HCT116 (cell line): ENCODE data around the gene TGM1. TPM values are rescaled to one million over a fixed set of nuclear protein-coding genes. Genes with fewer than 3 reads are reported as not detected.

Experiments
- ATAC-seq: fragments of 200-7000 bp; cut with Tn5 transposase; 2 replicates; pipeline ENCODE4 v1.9.1; 2020; ENCODE audit warnings: mild to moderate bottlenecking, moderate library complexity
- BruUV-seq: library from RNA; stranded (reverse); fragments of 400-500 nt; replicated peaks from 2 replicates; lab custom pipeline; 2021; lab: Mats Ljungman, UMichigan
- CTCF ChIA-PET: fragments of 300-600 bp; sonication (Branson Sonifier 250); formaldehyde crosslinking; loops from one replicate; lab custom pipeline; 2021; ENCODE audit warnings: antibody characterized with exemption; lab: Charles Lee
- POLR2A ChIA-PET: fragments of 300-600, 350-600 bp; sonication (Branson Sonifier 250); formaldehyde crosslinking; loops from one replicate; lab custom pipeline; 2021; ENCODE audit warnings: antibody characterized with exemption; lab: Charles Lee
- RAD21 ChIA-PET, 2 experiments: fragments of 300-600 bp; sonication (Branson Sonifier 250); formaldehyde crosslinking; loops; one replicate each; lab custom pipeline; 2023; ENCODE audit warnings: low total read pairs in 2 of 2; ENCODE audit not compliant: uncharacterized antibody in 2 of 2, unreplicated experiment in 2 of 2, low non-redundant PET in 1 of 2; lab: Charles Lee
- DNase-seq: peaks from one replicate; pipeline ENCODE4 v3.0.0-alpha.2; 2010; ENCODE audit warnings: low read depth, low spot score
- H2AFZ ChIP-seq: fragments of 200-600 bp; shearing (Covaris generic), sonication (generic); 2 replicates; pipeline ENCODE4 v1.6.1; 2017; ENCODE audit warnings: low read depth, mixed run types, mixed read lengths, antibody characterized with exemption, low read length; ENCODE audit not compliant: poor library complexity, severe bottlenecking
- H3K27ac ChIP-seq: 2 replicates; pipeline ENCODE4 v1.5.1; 2012; ENCODE audit warnings: low read depth, low read length
- H3K27me3 ChIP-seq: fragments of 200-600 bp; sonication (generic); 2 replicates; pipeline ENCODE4 v1.6.1; 2016; ENCODE audit warnings: mixed run types, low read length, mixed read lengths; ENCODE audit not compliant: insufficient read depth
- H3K36me3 ChIP-seq, 2 experiments: fragments of 200-500 bp in 1 of 2; fragments of 200-600 bp in 1 of 2; sonication (Bioruptor generic) in 1 of 2; sonication (generic) in 1 of 2; 2 replicates each; pipeline versions ENCODE4 v1.5.1 to v1.6.1; 2014 to 2016; ENCODE audit warnings: low read length in 2 of 2, inconsistent platforms in 1 of 2, mixed read lengths in 1 of 2, mixed run types in 1 of 2; ENCODE audit not compliant: insufficient read depth in 2 of 2, control insufficient read depth in 1 of 2
- H3K4me1 ChIP-seq, 2 experiments: fragments of 200-600 bp in 1 of 2; sonication (generic) in 1 of 2; 2 replicates each; pipeline versions ENCODE4 v1.5.1 to v1.6.1; 2012 to 2017; ENCODE audit warnings: low read length in 2 of 2, inconsistent platforms in 1 of 2, mild to moderate bottlenecking in 1 of 2, mixed read lengths in 1 of 2, mixed run types in 1 of 2, moderate library complexity in 1 of 2; ENCODE audit not compliant: insufficient read depth in 2 of 2, control insufficient read depth in 1 of 2
- H3K4me2 ChIP-seq: fragments of 200-600 bp; sonication (generic); 2 replicates; pipeline ENCODE4 v1.6.1; 2017; ENCODE audit warnings: mixed run types, low read length, mixed read lengths
- H3K4me3 ChIP-seq, 2 experiments: fragments of 200-600 bp in 1 of 2; sonication (generic) in 1 of 2; replicated peaks in 1 of 2; 2 replicates each; pipeline ENCODE4 v1.5.1; 2011 to 2016; ENCODE audit warnings: low read length in 2 of 2, control low read depth in 1 of 2, low read depth in 1 of 2, mild to moderate bottlenecking in 1 of 2, mixed read lengths in 1 of 2, mixed run types in 1 of 2
- H3K79me2 ChIP-seq: fragments of 200-600 bp; sonication (generic); 2 replicates; pipeline ENCODE4 v1.6.1; 2017; ENCODE audit warnings: mild to moderate bottlenecking, mixed run types, low read length, moderate library complexity, mixed read lengths; ENCODE audit not compliant: insufficient read depth
- H3K9ac ChIP-seq: fragments of 200-600 bp; sonication (generic); 2 replicates; pipeline ENCODE4 v1.6.1; 2016; ENCODE audit warnings: low read length, mixed read lengths
- H3K9me2 ChIP-seq: fragments of 200-600 bp; sonication (generic), shearing (Covaris generic); 2 replicates; pipeline ENCODE4 v1.6.1; 2017; ENCODE audit warnings: mixed run types, mild to moderate bottlenecking, moderate library complexity; ENCODE audit not compliant: insufficient read depth
- H3K9me3 ChIP-seq, 2 experiments: fragments of 200-500 bp in 1 of 2; fragments of 200-600 bp in 1 of 2; sonication (Bioruptor generic) in 1 of 2; sonication (generic) in 1 of 2; 2 replicates each; pipeline ENCODE4 v1.6.1; 2014 to 2017; ENCODE audit warnings: low read length in 2 of 2, mixed read lengths in 2 of 2, inconsistent platforms in 1 of 2, low read depth in 1 of 2, mild to moderate bottlenecking in 1 of 2, mixed run types in 1 of 2, moderate library complexity in 1 of 2; ENCODE audit not compliant: control insufficient read depth in 1 of 2, insufficient read depth in 1 of 2
- H4K20me1 ChIP-seq: fragments of 200-600 bp; sonication (generic), shearing (Covaris generic); 2 replicates; pipeline ENCODE4 v1.6.1; 2017; ENCODE audit warnings: mixed run types, mild to moderate bottlenecking, moderate library complexity; ENCODE audit not compliant: insufficient read depth
- CEBPB ChIP-seq: IDR thresholded peaks from 2 replicates; pipeline ENCODE4 v1.6.1; 2012; ENCODE audit warnings: low read depth
- YY1 ChIP-seq: IDR thresholded peaks from 2 replicates; pipeline ENCODE4 v1.6.1; 2011; ENCODE audit warnings: low read length, low read depth, moderate library complexity, mild to moderate bottlenecking; ENCODE audit not compliant: insufficient replicate concordance; ENCODE audit errors: extremely low read depth
- intact Hi-C: fragments of 100-400 bp; cut with micrococcal nuclease; formaldehyde crosslinking; loops from 2 replicates; pipeline ENCODE4 v1.10.0; 2022
- total RNA-seq: library from RNA; stranded (reverse); gene quantifications from one replicate; pipeline ENCODE4 v1.2.1, GENCODE V29; 2021; ENCODE audit not compliant: unreplicated experiment

Gene TGM1
- total RNA-seq, 1 experiment from 2014 or later = 5.6 TPM

- Histone ChIP-seq H3K27ac (no peak overlapping the region), H3K4me2 (no peak overlapping the region), H3K79me2 (no peaks in the 10 kb centered on the region), H3K9ac (no peak overlapping the region), H3K36me3 (no peaks in the 10 kb centered on the region), H3K4me3 (no peak overlapping the region), H4K20me1 (no peaks in the 10 kb centered on the region), H3K9me3 (no peaks in the 10 kb centered on the region), H3K4me1 (no peaks in the 10 kb centered on the region), H3K27me3 (no peaks in the 10 kb centered on the region), H2AFZ (no peak overlapping the region), H3K9me2 (no peaks in the 10 kb centered on the region)
- DNase-seq (no peak), ATAC-seq (no peak)
- ChIA-PET CTCF (interaction anchor here (1.4 kb wide), 1 partner anchor 16 kb away, joined by 3 read pairs; no protein-coding TSS in a partner anchor), POLR2A (no interaction called here), RAD21 (no interaction called here)
- intact Hi-C loops = no loop called here
- no peak for TF ChIP-seq YY1
- no TSS peak for BruUV-seq
Measured at GRCh38 chr14:24281636-24282035, 18.7 kb upstream of the TGM1 start.

DNA sequence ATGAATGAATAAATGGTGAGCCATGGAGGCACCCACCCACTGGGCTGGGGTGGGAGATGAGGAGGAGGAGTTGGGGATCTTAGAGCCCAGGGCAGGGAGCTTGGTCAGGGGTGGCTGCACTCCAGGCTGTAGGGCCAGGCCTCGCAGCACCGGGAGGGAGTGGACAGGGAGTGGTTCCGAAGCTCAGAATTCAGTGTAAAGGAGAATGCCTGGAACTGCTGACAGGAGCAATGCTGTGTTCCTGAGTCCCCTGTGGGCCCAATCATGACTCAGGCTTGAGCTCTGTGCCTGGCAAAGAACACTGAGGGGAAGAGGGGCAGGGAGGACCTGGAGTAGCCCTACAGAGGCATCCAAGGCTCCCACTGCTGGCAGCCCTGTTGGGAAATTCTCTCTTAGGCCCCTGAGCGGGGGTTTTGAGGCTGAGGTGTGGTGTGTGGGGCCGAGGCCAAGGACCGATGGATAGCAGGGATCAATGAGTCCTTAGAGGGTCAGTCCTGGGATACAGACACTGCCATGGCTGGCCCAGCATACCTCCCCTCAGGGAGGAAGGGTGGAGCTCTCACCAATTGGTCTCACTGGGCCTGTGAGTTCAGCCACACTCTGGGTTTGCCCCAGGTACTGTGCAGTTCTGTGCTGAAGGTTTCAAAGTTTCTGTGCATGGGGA, 18.0 kb upstream of the TGM1 start:
- H3K4me2 ChIP-seq = no peak overlapping the region
- no peak for TF ChIP-seq CEBPB
- POLR2A ChIA-PET = interaction anchor here (2.3 kb wide), 1 partner anchor 10 kb away, joined by 7 read pairs; the partner anchor contains the start of gene RABGGTA
- RAD21 ChIA-PET = no interaction called here
- no peak for ATAC-seq
- H3K9me3 ChIP-seq = no peaks in the 10 kb centered on the region
- H2AFZ ChIP-seq = no peak overlapping the region
- no peak for DNase-seq
- BruUV-seq = no TSS peak
- CTCF ChIA-PET = interaction anchor here (1.4 to 2.2 kb wide), 2 partner anchors 10 to 17 kb away, joined by 3 to 12 read pairs; partner anchors contain the start of gene RABGGTA
- no peaks in the 10 kb centered on the region for H4K20me1 ChIP-seq
- H3K36me3 ChIP-seq = no peaks in the 10 kb centered on the region
- no peaks in the 10 kb centered on the region for H3K9me2 ChIP-seq
- no peak overlapping the region for H3K4me3 ChIP-seq
- no peak overlapping the region for H3K27ac ChIP-seq
- H3K79me2 ChIP-seq = no peaks in the 10 kb centered on the region
- H3K4me1 ChIP-seq = no peaks in the 10 kb centered on the region
- no peaks in the 10 kb centered on the region for H3K27me3 ChIP-seq
- intact Hi-C loops = no loop called here
- no peak overlapping the region for H3K9ac ChIP-seq
